Right lobe of liver (tissue), 4 donors: ENCODE data around the gene ECE1.

Experiments used
- CTCF ChIP-seq, 4 donors: fragments of 200-600 bp in 3 of 4; fragments of 450-650 bp in 1 of 4; IDR thresholded peaks; one replicate each; pipeline versions ENCODE4 v1.5.1 to v1.8.0; 2016 to 2022; ENCODE audit warnings: antibody characterized with exemption in 4 of 4, mild to moderate bottlenecking in 2 of 4
- POLR2A ChIP-seq: fragments of 450-650 bp; IDR thresholded peaks from one replicate; pipeline ENCODE4 v1.6.1; 2017; ENCODE audit warnings: antibody characterized with exemption, mild to moderate bottlenecking
- donor health status: DM: no; HTN: no; CAD: no.
- donor health status: DM: no; HTN: no; CAD: no.
- donor health status: DM: no; HTN: yes; CAD: no.

GRCh38 chr1:21296509-21297354 lies 6.5 kb upstream of the ECE1 start:
- TF ChIP-seq CTCF (IDR thresholded peaks at IDR 0.05) (no peak), POLR2A (no peak)
